HepG2 (cell line): ENCODE results near the gene DLST.

Experiments used
- JUNB ChIP-seq: sonication (generic); formaldehyde crosslinking; IDR thresholded peaks from 2 replicates; pipeline ENCODE4 v1.8.0; 2022; ENCODE audit warnings: missing genetic modification reagents, mild to moderate bottlenecking, borderline replicate concordance
- TCF12 ChIP-seq, 2 experiments: fragments of 450-650 bp in 1 of 2; sonication (generic) in 1 of 2; formaldehyde crosslinking in 1 of 2; IDR thresholded peaks; 2 replicates each; pipeline versions ENCODE4 v1.6.1 to v1.8.0; 2017 to 2022; ENCODE audit warnings: antibody characterized with exemption in 1 of 2, mild to moderate bottlenecking in 1 of 2, missing genetic modification reagents in 1 of 2, moderate library complexity in 1 of 2
- TEAD2 ChIP-seq: sonication (generic); formaldehyde crosslinking; IDR thresholded peaks from 2 replicates; pipeline ENCODE4 v1.9.0; 2021; ENCODE audit warnings: missing genetic modification reagents
- ZC3H13 ChIP-seq: sonication (generic); formaldehyde crosslinking; IDR thresholded peaks from 2 replicates; pipeline ENCODE4 v1.8.1; 2023; ENCODE audit warnings: mild to moderate bottlenecking, missing genetic modification reagents, moderate library complexity
- ZMYM2 ChIP-seq: sonication (generic); formaldehyde crosslinking; IDR thresholded peaks from 2 replicates; pipeline ENCODE4 v1.8.0; 2022; ENCODE audit warnings: mild to moderate bottlenecking, missing genetic modification reagents
- TF ChIP-seq, protein P1 (sequence below): sonication (generic); formaldehyde crosslinking; IDR thresholded peaks from 2 replicates; pipeline ENCODE4 v1.5.0; 2020; ENCODE audit warnings: mild to moderate bottlenecking, missing genetic modification reagents, moderate library complexity
- TF ChIP-seq, protein P2 (sequence below): IDR thresholded peaks from 2 replicates; pipeline ENCODE4 v1.6.1; 2012; ENCODE audit warnings: inconsistent platforms

DNA sequence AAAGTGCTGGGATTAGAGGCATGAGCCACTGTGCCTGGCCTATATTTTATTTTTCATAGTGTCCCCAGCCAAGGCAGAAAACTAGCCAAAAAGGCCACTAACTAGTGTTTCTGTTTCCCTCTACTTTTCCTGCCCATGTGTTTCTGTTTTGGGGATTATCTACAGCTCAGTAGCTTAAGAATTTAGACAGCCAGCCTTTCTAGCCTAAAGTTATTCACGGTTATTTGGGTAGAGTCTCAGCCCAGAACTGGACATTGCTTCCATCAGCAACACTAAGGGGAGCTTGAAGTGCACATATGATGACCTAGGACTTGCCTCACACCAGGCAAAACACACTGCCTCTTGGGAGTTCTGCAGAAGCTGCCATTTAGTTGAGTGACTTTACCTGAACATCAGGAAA is 23.7 kb upstream of the DLST start:
- TF ChIP-seq JUNB (CRISPR knock-in tag) (no peak), ZMYM2 (CRISPR knock-in tag) (no peak), TEAD2 (CRISPR knock-in tag) (no peak), TCF12 (IDR thresholded peaks at IDR 0.05) (no peak), TCF12 (CRISPR knock-in tag; IDR thresholded peaks at IDR 0.05) (no peak), ZC3H13 (CRISPR knock-in tag) (no peak)
- TF ChIP-seq, protein P1, sequence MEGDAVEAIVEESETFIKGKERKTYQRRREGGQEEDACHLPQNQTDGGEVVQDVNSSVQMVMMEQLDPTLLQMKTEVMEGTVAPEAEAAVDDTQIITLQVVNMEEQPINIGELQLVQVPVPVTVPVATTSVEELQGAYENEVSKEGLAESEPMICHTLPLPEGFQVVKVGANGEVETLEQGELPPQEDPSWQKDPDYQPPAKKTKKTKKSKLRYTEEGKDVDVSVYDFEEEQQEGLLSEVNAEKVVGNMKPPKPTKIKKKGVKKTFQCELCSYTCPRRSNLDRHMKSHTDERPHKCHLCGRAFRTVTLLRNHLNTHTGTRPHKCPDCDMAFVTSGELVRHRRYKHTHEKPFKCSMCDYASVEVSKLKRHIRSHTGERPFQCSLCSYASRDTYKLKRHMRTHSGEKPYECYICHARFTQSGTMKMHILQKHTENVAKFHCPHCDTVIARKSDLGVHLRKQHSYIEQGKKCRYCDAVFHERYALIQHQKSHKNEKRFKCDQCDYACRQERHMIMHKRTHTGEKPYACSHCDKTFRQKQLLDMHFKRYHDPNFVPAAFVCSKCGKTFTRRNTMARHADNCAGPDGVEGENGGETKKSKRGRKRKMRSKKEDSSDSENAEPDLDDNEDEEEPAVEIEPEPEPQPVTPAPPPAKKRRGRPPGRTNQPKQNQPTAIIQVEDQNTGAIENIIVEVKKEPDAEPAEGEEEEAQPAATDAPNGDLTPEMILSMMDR (CRISPR knock-in tag) = no peak
- TF ChIP-seq, protein P2, sequence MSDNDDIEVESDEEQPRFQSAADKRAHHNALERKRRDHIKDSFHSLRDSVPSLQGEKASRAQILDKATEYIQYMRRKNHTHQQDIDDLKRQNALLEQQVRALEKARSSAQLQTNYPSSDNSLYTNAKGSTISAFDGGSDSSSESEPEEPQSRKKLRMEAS = no peak
